HEK293 (cell line): Measurements from ENCODE around the gene KRTAP12-3.

ENCODE experiments used
- CTCF ChIA-PET: fragments of 350-600 bp; formaldehyde crosslinking; extraction: SDS; loops from one replicate; lab custom pipeline; 2021; ENCODE audit warnings: antibody characterized with exemption; lab: Yijun Ruan, JAX
- POLR2A ChIA-PET: fragments of 300-600 bp; formaldehyde crosslinking; extraction: SDS; loops from one replicate; lab custom pipeline; 2020; ENCODE audit warnings: antibody characterized with exemption, inconsistent platforms; lab: Yijun Ruan, JAX
- H3K27ac ChIP-seq: fragments of 200-500 bp; sonication (Bioruptor generic); 2 replicates; pipeline ENCODE4 v1.5.1; 2014; ENCODE audit warnings: low read depth, low read length, control low read depth, inconsistent platforms; ENCODE audit errors: extremely low read depth
- H3K36me3 ChIP-seq, 2 experiments: fragments of 200-500 bp in 1 of 2; sonication (Bioruptor generic) in 1 of 2; 1 replicate in 1 of 2; 2 replicates in 1 of 2; pipeline ENCODE4 v1.5.1; 2014 to 2017; ENCODE audit warnings: inconsistent platforms in 2 of 2, low read length in 2 of 2; ENCODE audit not compliant: control insufficient read depth in 2 of 2, insufficient read depth in 1 of 2
- H3K4me1 ChIP-seq: fragments of 200-500 bp; sonication (Bioruptor generic); 2 replicates; pipeline ENCODE4 v1.5.1; 2014; ENCODE audit warnings: mild to moderate bottlenecking, low read length, inconsistent platforms; ENCODE audit not compliant: control insufficient read depth, insufficient read depth
- H3K4me3 ChIP-seq: 2 replicates; pipeline ENCODE4 v1.5.1; 2011; ENCODE audit warnings: low read depth, mild to moderate bottlenecking, control low read depth, low read length, moderate library complexity
- H3K9me3 ChIP-seq: fragments of 200-500 bp; sonication (Bioruptor generic); 2 replicates; pipeline ENCODE4 v1.5.1; 2014; ENCODE audit warnings: low read depth, low read length, inconsistent platforms; ENCODE audit not compliant: control insufficient read depth, insufficient read depth
- GLIS1 ChIP-seq: fragments of 450-650 bp; formaldehyde crosslinking; IDR thresholded peaks from 2 replicates; pipeline ENCODE4 v1.5.1; 2016; ENCODE audit warnings: missing biosample characterization, missing genetic modification characterization
- IKZF3 ChIP-seq: fragments of 450-650 bp; IDR thresholded peaks from 2 replicates; pipeline ENCODE4 v1.5.0; 2018; ENCODE audit warnings: missing biosample characterization, mild to moderate bottlenecking, missing genetic modification characterization, moderate library complexity
- KLF1 ChIP-seq: fragments of 450-650 bp; formaldehyde crosslinking; IDR thresholded peaks from 2 replicates; pipeline ENCODE4 v1.5.1; 2016; ENCODE audit warnings: missing biosample characterization, missing genetic modification characterization
- SCRT1 ChIP-seq: fragments of 450-650 bp; formaldehyde crosslinking; IDR thresholded peaks from 2 replicates; pipeline ENCODE4 v1.5.1; 2016; ENCODE audit warnings: missing biosample characterization, missing genetic modification characterization, borderline replicate concordance
- ZBTB48 ChIP-seq: fragments of 450-650 bp; formaldehyde crosslinking; IDR thresholded peaks from 2 replicates; pipeline ENCODE4 v1.5.1; 2016; ENCODE audit warnings: missing biosample characterization, missing genetic modification characterization
- ZFP41 ChIP-seq: fragments of 450-650 bp; formaldehyde crosslinking; IDR thresholded peaks from 2 replicates; pipeline ENCODE4 v1.5.1; 2016; ENCODE audit warnings: missing biosample characterization, missing genetic modification characterization, borderline replicate concordance
- ZNF157 ChIP-seq: fragments of 450-650 bp; formaldehyde crosslinking; IDR thresholded peaks from 2 replicates; pipeline ENCODE4 v1.5.1; 2016; ENCODE audit warnings: missing biosample characterization, missing genetic modification characterization
- ZNF169 ChIP-seq: fragments of 450-650 bp; formaldehyde crosslinking; IDR thresholded peaks from 2 replicates; pipeline ENCODE4 v1.5.1; 2016; ENCODE audit warnings: missing biosample characterization, missing genetic modification characterization
- ZNF202 ChIP-seq: fragments of 450-650 bp; formaldehyde crosslinking; IDR thresholded peaks from 2 replicates; pipeline ENCODE4 v1.5.1; 2016; ENCODE audit warnings: missing biosample characterization, missing genetic modification characterization, borderline replicate concordance
- ZNF223 ChIP-seq: fragments of 450-650 bp; formaldehyde crosslinking; IDR thresholded peaks from 2 replicates; pipeline ENCODE4 v1.5.1; 2016; ENCODE audit warnings: missing biosample characterization, missing genetic modification characterization
- ZNF248 ChIP-seq: fragments of 450-650 bp; formaldehyde crosslinking; IDR thresholded peaks from 2 replicates; pipeline ENCODE4 v1.5.1; 2017; ENCODE audit warnings: missing biosample characterization, missing genetic modification characterization
- ZNF302 ChIP-seq: fragments of 450-650 bp; formaldehyde crosslinking; IDR thresholded peaks from 2 replicates; pipeline ENCODE4 v1.5.1; 2016; ENCODE audit warnings: missing biosample characterization, missing genetic modification characterization, low read depth
- ZNF366 ChIP-seq: fragments of 450-650 bp; formaldehyde crosslinking; conservative IDR thresholded peaks from 2 replicates; pipeline ENCODE4 v1.5.1; 2016; ENCODE audit warnings: missing biosample characterization, missing genetic modification characterization
- ZNF37A ChIP-seq: fragments of 450-650 bp; IDR thresholded peaks from 2 replicates; pipeline ENCODE4 v1.5.1; 2018; ENCODE audit warnings: missing biosample characterization, missing genetic modification characterization
- ZNF433 ChIP-seq: fragments of 450-650 bp; formaldehyde crosslinking; IDR thresholded peaks from 2 replicates; pipeline ENCODE4 v1.5.1; 2016; ENCODE audit warnings: missing biosample characterization, missing genetic modification characterization, low read depth
- ZNF529 ChIP-seq: fragments of 450-650 bp; formaldehyde crosslinking; IDR thresholded peaks from 2 replicates; pipeline ENCODE4 v1.5.1; 2017; ENCODE audit warnings: missing genetic modification characterization, missing biosample characterization; ENCODE audit not compliant: insufficient replicate concordance
- ZNF530 ChIP-seq: fragments of 450-650 bp; formaldehyde crosslinking; IDR thresholded peaks from 2 replicates; pipeline ENCODE4 v1.5.1; 2016; ENCODE audit warnings: low read depth, missing biosample characterization, missing genetic modification characterization
- ZNF654 ChIP-seq: fragments of 450-650 bp; formaldehyde crosslinking; IDR thresholded peaks from 2 replicates; pipeline ENCODE4 v1.5.1; 2016; ENCODE audit warnings: low read depth, missing biosample characterization, missing genetic modification characterization
- ZNF677 ChIP-seq: fragments of 450-650 bp; IDR thresholded peaks from 2 replicates; pipeline ENCODE4 v1.5.0; 2018; ENCODE audit warnings: missing biosample characterization, mild to moderate bottlenecking, missing genetic modification characterization, moderate library complexity
- ZNF701 ChIP-seq: fragments of 450-650 bp; formaldehyde crosslinking; IDR thresholded peaks from 2 replicates; pipeline ENCODE4 v1.5.1; 2016; ENCODE audit warnings: missing biosample characterization, missing genetic modification characterization
- ZNF791 ChIP-seq: fragments of 450-650 bp; formaldehyde crosslinking; IDR thresholded peaks from 2 replicates; pipeline ENCODE4 v1.5.1; 2016; ENCODE audit warnings: missing biosample characterization, missing genetic modification characterization
- TF ChIP-seq, protein P1 (sequence below): fragments of 450-650 bp; formaldehyde crosslinking; conservative IDR thresholded peaks from 2 replicates; pipeline ENCODE4 v1.5.1; 2016; ENCODE audit warnings: low read depth, missing biosample characterization, missing genetic modification characterization
- TF ChIP-seq, protein P2 (sequence below): fragments of 450-650 bp; formaldehyde crosslinking; IDR thresholded peaks from 2 replicates; pipeline ENCODE4 v1.5.1; 2016; ENCODE audit warnings: missing biosample characterization, missing genetic modification characterization
- TF ChIP-seq, protein P3 (sequence below): fragments of 450-650 bp; formaldehyde crosslinking; conservative IDR thresholded peaks from 2 replicates; pipeline ENCODE4 v1.5.1; 2016; ENCODE audit warnings: low read depth, missing biosample characterization, missing genetic modification characterization
- TF ChIP-seq, protein P4 (sequence below): fragments of 450-650 bp; formaldehyde crosslinking; IDR thresholded peaks from 2 replicates; pipeline ENCODE4 v1.5.1; 2016; ENCODE audit warnings: missing biosample characterization, missing genetic modification characterization

KRTAP12-3 gene

DNA sequence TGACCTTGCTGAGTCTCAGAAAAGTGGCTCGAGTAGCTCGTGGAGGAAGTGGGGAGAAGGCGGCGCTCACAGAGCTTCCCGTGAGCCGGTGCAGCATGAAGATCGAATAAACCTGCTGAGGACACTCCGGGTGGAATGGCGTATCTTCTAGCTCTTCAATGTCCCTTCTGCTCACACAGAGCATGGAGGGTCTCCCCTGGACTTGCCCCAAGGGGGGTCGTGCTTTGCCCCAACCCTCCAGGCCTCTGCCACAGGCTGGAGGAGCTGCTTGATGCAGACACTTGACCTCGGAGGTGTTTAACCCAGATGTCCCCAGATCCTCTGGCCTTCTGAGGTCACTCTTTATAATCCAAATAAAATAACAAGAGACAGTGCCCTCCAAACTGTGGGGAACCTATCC lies 37.0 kb downstream of the KRTAP12-3 start (continued):
- TF ChIP-seq, protein P1, sequence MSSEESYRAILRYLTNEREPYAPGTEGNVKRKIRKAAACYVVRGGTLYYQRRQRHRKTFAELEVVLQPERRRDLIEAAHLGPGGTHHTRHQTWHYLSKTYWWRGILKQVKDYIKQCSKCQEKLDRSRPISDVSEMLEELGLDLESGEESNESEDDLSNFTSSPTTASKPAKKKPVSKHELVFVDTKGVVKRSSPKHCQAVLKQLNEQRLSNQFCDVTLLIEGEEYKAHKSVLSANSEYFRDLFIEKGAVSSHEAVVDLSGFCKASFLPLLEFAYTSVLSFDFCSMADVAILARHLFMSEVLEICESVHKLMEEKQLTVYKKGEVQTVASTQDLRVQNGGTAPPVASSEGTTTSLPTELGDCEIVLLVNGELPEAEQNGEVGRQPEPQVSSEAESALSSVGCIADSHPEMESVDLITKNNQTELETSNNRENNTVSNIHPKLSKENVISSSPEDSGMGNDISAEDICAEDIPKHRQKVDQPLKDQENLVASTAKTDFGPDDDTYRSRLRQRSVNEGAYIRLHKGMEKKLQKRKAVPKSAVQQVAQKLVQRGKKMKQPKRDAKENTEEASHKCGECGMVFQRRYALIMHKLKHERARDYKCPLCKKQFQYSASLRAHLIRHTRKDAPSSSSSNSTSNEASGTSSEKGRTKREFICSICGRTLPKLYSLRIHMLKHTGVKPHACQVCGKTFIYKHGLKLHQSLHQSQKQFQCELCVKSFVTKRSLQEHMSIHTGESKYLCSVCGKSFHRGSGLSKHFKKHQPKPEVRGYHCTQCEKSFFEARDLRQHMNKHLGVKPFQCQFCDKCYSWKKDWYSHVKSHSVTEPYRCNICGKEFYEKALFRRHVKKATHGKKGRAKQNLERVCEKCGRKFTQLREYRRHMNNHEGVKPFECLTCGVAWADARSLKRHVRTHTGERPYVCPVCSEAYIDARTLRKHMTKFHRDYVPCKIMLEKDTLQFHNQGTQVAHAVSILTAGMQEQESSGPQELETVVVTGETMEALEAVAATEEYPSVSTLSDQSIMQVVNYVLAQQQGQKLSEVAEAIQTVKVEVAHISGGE: no peak
- TF ChIP-seq ZNF654 (no peak), ZNF248 (no peak), ZNF302 (tag by site-specific recombination) (no peak), ZNF701 (no peak), ZNF169 (tag by site-specific recombination) (no peak), ZFP41 (no peak), ZNF529 (tag by site-specific recombination) (no peak), ZNF157 (tag by site-specific recombination) (no peak)

DNA sequence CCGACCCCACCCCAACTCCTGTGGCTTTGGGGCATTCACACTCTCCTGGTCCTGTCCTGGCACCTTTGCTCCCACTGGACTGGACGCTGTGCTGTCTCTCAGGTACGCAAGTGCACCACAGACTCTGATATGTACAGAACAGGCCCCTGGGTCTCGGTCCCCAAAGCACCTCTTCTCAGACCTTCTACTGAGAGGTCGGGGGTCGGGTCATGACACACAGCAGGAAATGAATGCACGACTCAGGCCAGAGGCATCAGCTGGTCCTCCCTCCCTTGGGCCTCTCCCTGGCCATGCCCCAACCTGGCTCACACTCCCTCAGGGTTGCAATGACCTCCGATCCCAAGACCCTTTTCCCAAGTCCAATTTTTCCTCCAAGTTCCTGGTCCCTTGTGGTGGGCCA lies 37.5 kb downstream of the KRTAP12-3 start:
- Histone ChIP-seq H3K36me3 (no peaks in the 10 kb centered on the region), H3K4me1 (no peaks in the 10 kb centered on the region), H3K9me3 (no peaks in the 10 kb centered on the region; the same call in none of the 2 replicates), H3K27ac (no peak overlapping the region), H3K4me3 (no peak overlapping the region)
- ChIA-PET POLR2A (no interaction called here), CTCF (interaction anchor here (1.1 kb wide), 1 partner anchor 9 kb away, joined by 3 read pairs; no protein-coding TSS in a partner anchor)
- no peak for TF ChIP-seq SCRT1 (tag by site-specific recombination)
- TF ChIP-seq, protein P2, sequence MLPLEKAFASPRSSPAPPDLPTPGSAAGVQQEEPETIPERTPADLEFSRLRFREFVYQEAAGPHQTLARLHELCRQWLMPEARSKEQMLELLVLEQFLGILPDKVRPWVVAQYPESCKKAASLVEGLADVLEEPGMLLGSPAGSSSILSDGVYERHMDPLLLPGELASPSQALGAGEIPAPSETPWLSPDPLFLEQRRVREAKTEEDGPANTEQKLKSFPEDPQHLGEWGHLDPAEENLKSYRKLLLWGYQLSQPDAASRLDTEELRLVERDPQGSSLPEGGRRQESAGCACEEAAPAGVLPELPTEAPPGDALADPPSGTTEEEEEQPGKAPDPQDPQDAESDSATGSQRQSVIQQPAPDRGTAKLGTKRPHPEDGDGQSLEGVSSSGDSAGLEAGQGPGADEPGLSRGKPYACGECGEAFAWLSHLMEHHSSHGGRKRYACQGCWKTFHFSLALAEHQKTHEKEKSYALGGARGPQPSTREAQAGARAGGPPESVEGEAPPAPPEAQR: no peak
- no peak for TF ChIP-seq ZNF530
- no peak for TF ChIP-seq ZNF366 (tag by site-specific recombination)

DNA sequence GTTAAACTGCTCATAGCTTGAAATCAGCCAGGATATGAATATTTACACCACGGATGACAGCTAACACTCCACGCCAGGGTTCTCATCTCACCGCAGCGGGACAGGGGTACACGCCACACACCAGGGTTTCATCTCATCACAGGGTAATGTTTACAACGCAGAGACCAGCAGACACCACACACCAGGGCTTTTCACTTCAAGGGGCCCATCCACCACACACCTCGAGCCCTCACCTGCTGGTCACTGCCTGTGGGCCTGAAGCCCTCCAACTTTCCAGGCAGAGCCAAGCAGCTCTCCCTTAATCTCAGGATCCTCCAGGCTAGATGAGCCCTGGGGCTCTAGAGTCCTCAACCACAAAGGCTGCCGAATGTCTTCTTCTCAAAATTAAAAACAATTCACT lies 37.9 kb downstream of the KRTAP12-3 start:
- Histone ChIP-seq H3K27ac (no peak overlapping the region), H3K4me3 (no peak overlapping the region), H3K4me1 (no peaks in the 10 kb centered on the region), H3K36me3 (no peaks in the 10 kb centered on the region), H3K9me3 (no peaks in the 10 kb centered on the region; the same call in none of the 2 replicates)
- ChIA-PET POLR2A (no interaction called here), CTCF (interaction anchor here (1.1 kb wide), 1 partner anchor 8 kb away, joined by 3 read pairs; no protein-coding TSS in a partner anchor)
- TF ChIP-seq ZBTB48 (tag by site-specific recombination) (no peak), KLF1 (no peak), ZNF202 (no peak), IKZF3 (tag by site-specific recombination) (no peak), ZNF433 (no peak), ZNF223 (tag by site-specific recombination) (no peak), GLIS1 (tag by site-specific recombination) (no peak), ZNF37A (no peak), ZNF791 (no peak), ZNF677 (tag by site-specific recombination) (no peak)
- TF ChIP-seq, protein P3, sequence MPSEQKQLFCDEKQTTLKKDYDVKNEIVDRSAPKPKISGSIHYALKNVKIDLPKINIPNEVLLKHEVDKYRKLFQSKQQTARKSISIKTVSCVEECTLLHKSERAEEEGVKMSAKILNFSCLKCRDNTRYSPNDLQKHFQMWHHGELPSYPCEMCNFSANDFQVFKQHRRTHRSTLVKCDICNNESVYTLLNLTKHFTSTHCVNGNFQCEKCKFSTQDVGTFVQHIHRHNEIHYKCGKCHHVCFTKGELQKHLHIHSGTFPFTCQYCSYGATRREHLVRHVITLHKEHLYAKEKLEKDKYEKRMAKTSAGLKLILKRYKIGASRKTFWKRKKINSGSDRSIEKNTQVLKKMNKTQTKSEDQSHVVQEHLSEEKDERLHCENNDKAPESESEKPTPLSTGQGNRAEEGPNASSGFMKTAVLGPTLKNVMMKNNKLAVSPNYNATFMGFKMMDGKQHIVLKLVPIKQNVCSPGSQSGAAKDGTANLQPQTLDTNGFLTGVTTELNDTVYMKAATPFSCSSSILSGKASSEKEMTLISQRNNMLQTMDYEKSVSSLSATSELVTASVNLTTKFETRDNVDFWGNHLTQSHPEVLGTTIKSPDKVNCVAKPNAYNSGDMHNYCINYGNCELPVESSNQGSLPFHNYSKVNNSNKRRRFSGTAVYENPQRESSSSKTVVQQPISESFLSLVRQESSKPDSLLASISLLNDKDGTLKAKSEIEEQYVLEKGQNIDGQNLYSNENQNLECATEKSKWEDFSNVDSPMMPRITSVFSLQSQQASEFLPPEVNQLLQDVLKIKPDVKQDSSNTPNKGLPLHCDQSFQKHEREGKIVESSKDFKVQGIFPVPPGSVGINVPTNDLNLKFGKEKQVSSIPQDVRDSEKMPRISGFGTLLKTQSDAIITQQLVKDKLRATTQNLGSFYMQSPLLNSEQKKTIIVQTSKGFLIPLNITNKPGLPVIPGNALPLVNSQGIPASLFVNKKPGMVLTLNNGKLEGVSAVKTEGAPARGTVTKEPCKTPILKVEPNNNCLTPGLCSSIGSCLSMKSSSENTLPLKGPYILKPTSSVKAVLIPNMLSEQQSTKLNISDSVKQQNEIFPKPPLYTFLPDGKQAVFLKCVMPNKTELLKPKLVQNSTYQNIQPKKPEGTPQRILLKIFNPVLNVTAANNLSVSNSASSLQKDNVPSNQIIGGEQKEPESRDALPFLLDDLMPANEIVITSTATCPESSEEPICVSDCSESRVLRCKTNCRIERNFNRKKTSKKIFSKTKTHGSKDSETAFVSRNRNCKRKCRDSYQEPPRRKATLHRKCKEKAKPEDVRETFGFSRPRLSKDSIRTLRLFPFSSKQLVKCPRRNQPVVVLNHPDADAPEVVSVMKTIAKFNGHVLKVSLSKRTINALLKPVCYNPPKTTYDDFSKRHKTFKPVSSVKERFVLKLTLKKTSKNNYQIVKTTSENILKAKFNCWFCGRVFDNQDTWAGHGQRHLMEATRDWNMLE: no peak
- TF ChIP-seq, protein P4, sequence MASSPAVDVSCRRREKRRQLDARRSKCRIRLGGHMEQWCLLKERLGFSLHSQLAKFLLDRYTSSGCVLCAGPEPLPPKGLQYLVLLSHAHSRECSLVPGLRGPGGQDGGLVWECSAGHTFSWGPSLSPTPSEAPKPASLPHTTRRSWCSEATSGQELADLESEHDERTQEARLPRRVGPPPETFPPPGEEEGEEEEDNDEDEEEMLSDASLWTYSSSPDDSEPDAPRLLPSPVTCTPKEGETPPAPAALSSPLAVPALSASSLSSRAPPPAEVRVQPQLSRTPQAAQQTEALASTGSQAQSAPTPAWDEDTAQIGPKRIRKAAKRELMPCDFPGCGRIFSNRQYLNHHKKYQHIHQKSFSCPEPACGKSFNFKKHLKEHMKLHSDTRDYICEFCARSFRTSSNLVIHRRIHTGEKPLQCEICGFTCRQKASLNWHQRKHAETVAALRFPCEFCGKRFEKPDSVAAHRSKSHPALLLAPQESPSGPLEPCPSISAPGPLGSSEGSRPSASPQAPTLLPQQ (tag by site-specific recombination): no peak
